GM06990 (cell line): ENCODE measurements around the gene USP25.

Source experiments
- DNase-seq: peaks from one replicate; pipeline ENCODE4 v3.0.0-alpha.2; 2011; ENCODE audit not compliant: insufficient read length; ENCODE audit errors: extremely low read depth
- H3K27me3 ChIP-seq: replicated peaks from 2 replicates; pipeline ENCODE4 v1.6.0; 2011; ENCODE audit warnings: low read length; ENCODE audit not compliant: control insufficient read depth, insufficient read depth
- H3K36me3 ChIP-seq: 2 replicates; pipeline ENCODE4 v1.5.1; 2011; ENCODE audit warnings: low read length; ENCODE audit not compliant: control insufficient read depth, insufficient read depth
- H3K4me3 ChIP-seq: replicated peaks from 2 replicates; pipeline ENCODE4 v1.5.1; 2011; ENCODE audit warnings: low read depth, mild to moderate bottlenecking, control low read depth, low read length
- CTCF ChIP-seq: IDR thresholded peaks from 2 replicates; pipeline ENCODE4 v1.5.1; 2011; ENCODE audit warnings: low read length, control low read depth, mild to moderate bottlenecking, inconsistent platforms; ENCODE audit not compliant: insufficient read depth, poor library complexity, severe bottlenecking

USP25 gene

GRCh38 chr21:15766952-15767603 lies 37.3 kb downstream of the USP25 start:
- DNase-seq = no peak
- TF ChIP-seq CTCF = no peak
- Histone ChIP-seq H3K27me3 (no peaks in the 10 kb centered on the region), H3K4me3 (no peak overlapping the region), H3K36me3 (peaks cover 2% of the 10 kb centered on the region; the same call in 1 of the 2 replicates)

- no peak for TF ChIP-seq CTCF
- Histone ChIP-seq H3K4me3 (no peak overlapping the region), H3K27me3 (no peaks in the 10 kb centered on the region), H3K36me3 (peaks cover 2% of the 10 kb centered on the region; the same call in 1 of the 2 replicates)
- DNase-seq = no peak
Observed at GRCh38 chr21:15768045-15768601, 38.3 kb downstream of the USP25 start.

GRCh38 chr21:15768853-15769252 lies 39.1 kb downstream of the USP25 start:
- Histone ChIP-seq H3K4me3 (no peak overlapping the region), H3K36me3 (peaks cover 2% of the 10 kb centered on the region; the same call in 1 of the 2 replicates), H3K27me3 (no peaks in the 10 kb centered on the region)
- DNase-seq = no peak
- no peak for TF ChIP-seq CTCF

- H3K36me3 ChIP-seq = peaks cover 2% of the 10 kb centered on the region; the same call in 1 of the 2 replicates
- DNase-seq = no peak
- TF ChIP-seq CTCF = no peak
- H3K4me3 ChIP-seq = no peak overlapping the region
- H3K27me3 ChIP-seq = no peaks in the 10 kb centered on the region
Observed at GRCh38 chr21:15771311-15771710, 41.5 kb downstream of the USP25 start.

- Histone ChIP-seq H3K4me3 (no peak overlapping the region), H3K27me3 (no peaks in the 10 kb centered on the region), H3K36me3 (no peaks in the 10 kb centered on the region)
- DNase-seq = no peak
- TF ChIP-seq CTCF = no peak
Observed at GRCh38 chr21:15772654-15773053, 42.9 kb downstream of the USP25 start.

GRCh38 chr21:15774590-15774989 lies 44.8 kb downstream of the USP25 start:
- DNase-seq = no peak

More at GRCh38 chr21:15774590-15774989, 44.8 kb downstream of the USP25 start:
- TF ChIP-seq CTCF = no peak
- Histone ChIP-seq H3K36me3 (no peaks in the 10 kb centered on the region), H3K4me3 (no peak overlapping the region), H3K27me3 (no peaks in the 10 kb centered on the region)
